ENCODE measurements around the gene CSRP3. TPM values are rescaled to one million over a fixed set of nuclear protein-coding genes. Genes with fewer than 3 reads are reported as not detected.

CSRP3 gene
- total RNA-seq, 1 donor from 2014 or later: not detected

GRCh38 chr11:19226378-19227195 lies 24.8 kb upstream of the CSRP3 start:
- intact Hi-C loops (cut with micrococcal nuclease): no loop called here

DNA sequence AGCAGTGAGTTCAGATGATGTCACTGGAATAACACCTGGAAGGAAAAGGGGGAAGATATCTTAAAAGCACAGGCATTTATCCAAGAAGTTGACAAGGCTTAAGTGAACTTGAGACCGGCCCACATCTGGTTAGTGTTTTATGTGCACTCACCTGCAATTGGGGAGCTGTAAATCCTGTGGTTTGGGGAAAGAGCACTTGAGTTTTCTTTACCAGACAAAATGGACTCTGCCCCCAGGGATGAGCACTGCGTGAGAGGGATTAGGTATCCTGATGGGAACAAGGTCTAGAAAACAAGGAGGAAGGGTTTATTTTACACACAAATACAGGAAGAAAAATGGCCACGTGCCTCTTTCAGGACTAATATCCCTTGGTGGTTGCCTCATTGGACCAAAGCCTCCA lies 23.8 kb upstream of the CSRP3 start:
- intact Hi-C loops (cut with micrococcal nuclease): no loop called here

DNA sequence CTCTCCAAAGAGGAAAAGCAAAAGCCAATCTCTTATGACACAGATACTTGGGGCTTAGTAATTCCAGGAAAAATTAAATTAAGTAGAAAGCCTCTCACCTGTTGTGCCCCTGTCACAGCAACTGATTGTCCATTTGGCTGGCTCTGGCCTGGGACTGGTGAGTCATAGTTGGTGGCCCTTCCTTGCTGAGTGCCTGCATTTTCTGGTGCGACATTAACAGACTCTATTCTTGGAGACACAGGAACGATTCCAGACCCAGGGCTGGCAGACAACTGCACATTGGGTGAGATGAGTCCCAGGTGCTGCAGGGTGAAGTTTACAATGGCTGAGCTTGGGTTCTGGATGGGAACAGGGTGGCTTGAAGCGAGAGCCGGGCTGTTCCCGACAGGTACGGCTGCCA lies 23.3 kb upstream of the CSRP3 start:
- intact Hi-C loops (cut with micrococcal nuclease): no loop called here

DNA sequence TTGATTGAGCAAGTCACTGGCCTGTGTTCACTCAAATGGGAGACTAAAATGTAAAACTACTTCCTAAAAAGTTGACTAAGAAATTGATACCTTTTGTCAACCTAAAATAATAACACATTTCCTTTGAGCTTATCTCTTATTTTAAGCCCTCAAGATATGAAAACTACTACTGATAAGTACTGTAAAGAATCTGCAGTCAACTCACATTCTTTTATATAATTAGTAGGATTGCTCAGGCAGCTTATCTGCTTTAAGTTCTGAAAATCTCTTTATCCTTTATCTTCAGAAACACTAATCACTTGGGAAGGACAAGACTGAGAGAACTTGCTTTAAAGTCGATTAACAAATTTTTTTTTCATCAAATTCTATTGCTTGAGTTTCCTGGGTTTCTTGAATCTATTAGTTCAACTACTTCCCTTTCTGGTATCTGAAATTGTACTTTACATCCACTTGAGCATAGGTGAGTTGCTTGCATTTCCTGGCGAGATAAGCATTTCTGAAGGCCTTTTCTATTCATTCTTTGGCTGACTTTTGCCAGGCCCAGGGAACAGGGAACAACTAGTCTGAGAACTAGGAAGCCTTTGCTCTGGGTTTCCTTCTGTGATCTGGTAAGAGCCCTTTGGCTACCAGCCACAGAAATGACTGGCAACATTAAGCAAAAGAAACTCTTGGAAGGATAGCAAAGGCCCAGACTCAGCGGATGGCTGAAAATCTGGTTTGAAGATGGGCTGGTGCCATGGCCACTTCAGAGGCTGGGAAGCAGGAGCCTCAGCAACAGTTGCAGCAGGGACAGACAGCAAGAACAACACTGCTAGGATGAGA lies 19.3 kb upstream of the CSRP3 start:
- intact Hi-C loops (cut with micrococcal nuclease): no loop called here

GRCh38 chr11:19218786-19219460 lies 17.1 kb upstream of the CSRP3 start:
- intact Hi-C loops (cut with micrococcal nuclease): no loop called here

GRCh38 chr11:19218216-19218615 lies 16.4 kb upstream of the CSRP3 start:
- intact Hi-C loops (cut with micrococcal nuclease): no loop called here

- intact Hi-C loops (cut with micrococcal nuclease): no loop called here
These were observed 15.1 kb upstream of the CSRP3 start for GRCh38 chr11:19216709-19217374.

GRCh38 chr11:19216021-19216420 lies 14.2 kb upstream of the CSRP3 start:
- intact Hi-C loops (cut with micrococcal nuclease): no loop called here

GRCh38 chr11:19209617-19210370 lies 8.0 kb upstream of the CSRP3 start:
- intact Hi-C loops (cut with micrococcal nuclease): no loop called here

DNA sequence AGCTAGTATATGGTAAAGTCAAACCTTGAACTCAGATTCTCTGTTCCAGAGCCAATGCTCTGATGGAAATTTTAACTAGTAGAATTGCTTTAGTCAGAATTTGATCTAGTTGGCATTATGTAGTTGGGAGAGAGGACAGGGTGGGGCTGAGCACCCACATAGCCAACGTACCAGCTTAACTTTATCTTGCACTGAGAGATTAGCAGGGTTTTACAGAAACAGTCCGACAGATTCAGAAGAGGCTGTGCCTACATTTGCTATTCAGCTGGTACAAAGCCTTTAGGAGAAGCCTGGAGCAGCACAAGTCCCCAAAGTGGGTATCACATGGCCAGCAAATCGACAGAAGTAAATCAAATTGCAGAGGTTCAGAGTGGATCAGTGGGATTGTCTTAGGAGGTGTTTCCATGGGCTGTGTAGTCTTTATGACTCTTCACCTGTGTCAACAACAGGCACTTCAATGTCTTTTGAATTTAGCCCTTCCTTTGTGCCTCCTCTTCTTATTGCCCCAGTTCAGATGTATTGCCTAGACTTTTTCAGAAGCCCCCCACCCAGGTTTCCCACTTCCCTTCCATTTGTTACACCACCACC lies 7.3 kb upstream of the CSRP3 start:
- intact Hi-C loops (cut with micrococcal nuclease): no loop called here

DNA sequence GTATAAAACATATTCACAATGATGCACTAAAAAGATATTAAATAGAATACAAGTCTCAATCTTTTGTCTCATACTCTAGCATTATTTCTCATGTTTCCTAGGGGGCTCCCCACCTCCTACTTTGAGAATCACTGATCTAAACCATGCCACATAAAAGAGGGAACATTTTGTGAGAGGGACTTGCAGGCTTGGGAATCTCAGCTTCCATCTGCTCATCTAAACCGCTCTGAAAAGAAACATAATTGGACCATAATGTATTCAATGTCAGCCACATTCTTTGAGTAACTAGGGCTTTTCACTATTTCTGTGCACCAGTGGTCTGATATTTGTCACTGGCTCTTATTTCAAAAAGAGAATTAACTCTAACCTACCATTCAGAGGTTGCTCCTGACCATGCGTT lies 6.4 kb upstream of the CSRP3 start:
- intact Hi-C loops (cut with micrococcal nuclease): no loop called here

GRCh38 chr11:19204836-19205235 lies 3.1 kb upstream of the CSRP3 start:
- intact Hi-C loops (cut with micrococcal nuclease): no loop called here

DNA sequence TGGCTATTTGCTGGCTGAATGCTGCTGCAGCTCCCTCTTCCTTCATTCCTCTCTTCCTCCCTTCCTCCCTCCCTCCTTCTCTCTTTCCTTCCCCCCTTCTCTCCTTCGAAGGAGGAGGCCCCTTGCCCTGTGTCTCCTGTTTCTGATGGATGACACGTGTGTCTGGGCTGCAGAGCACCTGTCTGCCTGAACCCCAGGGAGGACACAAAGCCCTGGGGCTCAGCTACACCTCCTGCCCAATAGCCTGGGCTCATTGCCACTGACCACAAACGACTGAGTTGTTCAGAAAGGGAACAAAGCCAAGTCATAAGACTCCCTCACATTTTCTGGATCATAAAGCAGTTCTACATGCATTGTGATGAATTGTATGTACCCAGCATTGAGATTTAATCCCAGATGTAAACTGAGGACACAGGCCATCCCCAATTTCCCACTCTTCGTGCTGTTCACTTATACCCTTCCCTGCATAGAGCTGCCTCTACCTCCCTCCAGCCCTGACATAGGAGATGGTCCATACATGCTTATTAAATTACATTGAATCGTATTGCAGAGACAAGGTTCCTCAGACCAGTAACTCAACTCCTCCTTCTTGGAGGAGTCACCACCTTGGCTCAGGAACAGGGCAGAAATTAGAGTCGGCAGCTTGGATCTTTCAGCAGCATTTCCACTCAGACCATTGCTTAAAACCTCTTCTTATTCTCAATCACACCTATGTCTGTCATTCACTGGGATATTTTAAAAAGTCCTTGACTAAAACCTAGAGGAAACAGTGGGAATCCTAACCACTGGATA lies 1.2 kb downstream of the CSRP3 start:
- intact Hi-C loops (cut with micrococcal nuclease): no loop called here

- intact Hi-C loops (cut with micrococcal nuclease): no loop called here
These were observed 2.0 kb downstream of the CSRP3 start for GRCh38 chr11:19199771-19200170.

- intact Hi-C loops (cut with micrococcal nuclease): no loop called here
These were observed 2.7 kb downstream of the CSRP3 start for GRCh38 chr11:19199048-19199447.

GRCh38 chr11:19196432-19196831 lies 5.4 kb downstream of the CSRP3 start:
- intact Hi-C loops (cut with micrococcal nuclease): no loop called here

GRCh38 chr11:19194620-19195308 lies 7.0 kb downstream of the CSRP3 start:
- intact Hi-C loops (cut with micrococcal nuclease): no loop called here

- intact Hi-C loops (cut with micrococcal nuclease): no loop called here
These were observed 7.9 kb downstream of the CSRP3 start for GRCh38 chr11:19193916-19194315.

Data from T-helper 1 cell treated with Interleukin-12 subunit alpha and Interleukin-12 subunit beta and Interleukin-4 antibody, amounts not matched to agents 30 ng/mL and 1 ng/mL, for 36 hours (primary cell).